ENCODE results near the gene LY6G6F. TPM values are rescaled to one million over a fixed set of nuclear protein-coding genes. Genes with fewer than 3 reads are reported as not detected.
A peak's percentile ranks its signal among the peaks of the same experiment; 100 is the strongest.

Gene LY6G6F
- total and polyA plus RNA-seq, 10 of the 15 experiments (the other 5 are each of a cell fraction or from before 2014, with no cell fraction given): not detected

DNA sequence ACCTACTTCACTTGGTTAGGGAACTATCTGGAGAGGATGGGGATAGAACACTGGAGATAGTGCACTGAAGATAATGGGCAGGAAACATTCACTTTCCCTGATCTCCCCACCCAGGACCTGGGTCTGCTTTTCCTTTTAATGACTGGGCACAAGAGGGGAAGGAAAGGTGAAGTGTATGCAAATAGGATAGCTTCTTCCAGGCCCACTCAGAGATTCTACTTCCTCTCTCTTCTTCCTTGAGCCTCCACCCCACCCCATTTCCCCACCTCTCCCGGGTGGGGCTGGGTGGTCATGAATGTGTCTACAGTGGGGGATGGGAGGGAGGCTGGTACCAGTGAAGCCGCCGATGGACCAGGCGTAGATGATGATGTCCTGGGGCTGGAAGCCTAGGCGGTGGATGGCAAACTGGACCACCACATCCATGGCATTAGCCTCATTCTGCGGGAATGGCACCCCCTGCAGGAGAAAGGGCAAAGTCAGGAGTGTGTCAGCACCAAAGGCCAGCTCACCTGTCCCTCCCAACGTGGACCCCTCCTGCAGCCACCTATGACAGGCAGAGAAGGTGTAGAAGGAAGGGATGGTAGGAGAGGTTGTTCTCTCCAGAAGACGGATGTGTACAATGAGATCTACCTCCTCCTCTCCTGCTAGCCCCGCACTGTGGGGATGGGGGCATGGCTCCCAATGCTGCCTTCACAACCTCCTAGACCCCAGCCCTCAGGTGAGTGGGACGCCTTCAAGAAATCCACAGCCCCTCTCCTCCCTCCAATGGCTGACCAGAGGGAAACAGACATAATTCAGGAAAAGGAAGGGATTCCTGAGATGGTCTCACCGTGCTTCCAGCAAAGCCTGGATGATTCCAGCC, 17.2 kb upstream of the LY6G6F start:
- 78% methylated on average over 10 of the region's 11 CpGs for WGBS (ENCODE audit: insufficient coverage, insufficient replicate concordance, low lambda C conversion rate, missing lambda C conversion rate)
- no peak overlapping the region for H3K9ac ChIP-seq (ENCODE audit: control insufficient read depth, insufficient read depth, low read length)

More for the DNA sequence above, 17.2 kb upstream of the LY6G6F start:
- no peaks in the 10 kb centered on the region for H3K27me3 ChIP-seq (replicated peaks in 1 of 2; ENCODE audit: control insufficient read depth in 2 of 2, insufficient read depth in 2 of 2, low read length in 1 of 2)
- H4K20me1 ChIP-seq (ENCODE audit: control insufficient read depth, insufficient read depth): no peaks in the 10 kb centered on the region
- ChIA-PET CTCF (interaction anchor here (0.7 to 2.3 kb wide), 3 partner anchors 14 to 138 kb away, joined by 4 to 7 read pairs (median 5); no protein-coding TSS in a partner anchor), RAD21 (ENCODE audit: unreplicated experiment) (interaction anchor here (1.1 kb wide), 1 partner anchor 67 kb away, joined by 3 read pairs; no protein-coding TSS in a partner anchor), POLR2A (no interaction called here), SMC1A (ENCODE audit: uncharacterized antibody, unreplicated experiment) (no interaction called here)
- no peak overlapping the region for H3K4me2 ChIP-seq (ENCODE audit: control insufficient read depth, insufficient read depth)
- H3K27ac ChIP-seq (ENCODE audit: control insufficient read depth, insufficient read depth): no peak overlapping the region
- H2AFZ ChIP-seq (ENCODE audit: control insufficient read depth, low read depth, low read length): no peak overlapping the region
- DNase-seq (ENCODE audit: low read depth, low spot score): no peak
- H3K4me1 ChIP-seq (ENCODE audit: control insufficient read depth, insufficient read depth, low read length): no peaks in the 10 kb centered on the region
- intact Hi-C loops (cut with micrococcal nuclease; ENCODE audit: unreplicated experiment): no loop called here
- no peaks in the 10 kb centered on the region for H3K79me2 ChIP-seq (ENCODE audit: control insufficient read depth, insufficient read depth, low read length)
- peaks cover 12 to 38% of the 10 kb centered on the region in 2 experiments; a peak in 3 of 4 replicates for H3K36me3 ChIP-seq (ENCODE audit: control insufficient read depth in 2 of 2, insufficient read depth in 2 of 2, low read length in 1 of 2)
- H3K4me3 ChIP-seq: no peak overlapping the region
- H3K9me3 ChIP-seq (replicated peaks; ENCODE audit: control insufficient read depth, insufficient read depth, low read length): no peaks in the 10 kb centered on the region
- TF ChIP-seq TCF3 (IDR thresholded peaks at IDR 0.05; ENCODE audit: borderline replicate concordance, insufficient read depth, low read depth, low read length) (no peak), BACH1 (IDR thresholded peaks at IDR 0.05; ENCODE audit: borderline replicate concordance) (no peak), NKRF (conservative IDR thresholded peaks at IDR 0.05) (no peak), ZBTB33 (IDR thresholded peaks at IDR 0.05) (no peak), KAT2A (conservative IDR thresholded peaks at IDR 0.05; ENCODE audit: control insufficient read depth, low read depth, low read length) (no peak), RAD21 (IDR thresholded peaks at IDR 0.05; ENCODE audit: insufficient read depth, low read depth, low read length) (peak; percentile 26; the same call in 1 of the 2 replicates), NFYB (IDR thresholded peaks at IDR 0.05; ENCODE audit: insufficient read depth, low read depth, low read length) (no peak), CTCF (IDR thresholded peaks at IDR 0.05 in 2 of 3, conservative IDR thresholded peaks at IDR 0.05 in 1 of 3; ENCODE audit: control insufficient read depth in 2 of 3, extremely low read depth in 1 of 3, insufficient read depth in 1 of 3, low read depth in 3 of 3, low read length in 3 of 3) (peak; percentile 21 to 39 (median 34); a peak in 3 of 6 replicates), YY1 (IDR thresholded peaks at IDR 0.05; ENCODE audit: low read depth, low read length) (no peak), MTA2 (IDR thresholded peaks at IDR 0.05; ENCODE audit: low read depth) (no peak)
- TF ChIP-seq, protein P1, sequence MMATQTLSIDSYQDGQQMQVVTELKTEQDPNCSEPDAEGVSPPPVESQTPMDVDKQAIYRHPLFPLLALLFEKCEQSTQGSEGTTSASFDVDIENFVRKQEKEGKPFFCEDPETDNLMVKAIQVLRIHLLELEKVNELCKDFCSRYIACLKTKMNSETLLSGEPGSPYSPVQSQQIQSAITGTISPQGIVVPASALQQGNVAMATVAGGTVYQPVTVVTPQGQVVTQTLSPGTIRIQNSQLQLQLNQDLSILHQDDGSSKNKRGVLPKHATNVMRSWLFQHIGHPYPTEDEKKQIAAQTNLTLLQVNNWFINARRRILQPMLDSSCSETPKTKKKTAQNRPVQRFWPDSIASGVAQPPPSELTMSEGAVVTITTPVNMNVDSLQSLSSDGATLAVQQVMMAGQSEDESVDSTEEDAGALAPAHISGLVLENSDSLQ (IDR thresholded peaks at IDR 0.05): no peak
- FAIRE-seq: no peak
- in situ Hi-C loops (cut with MboI): no loop called here
- BruUV-seq (replicated peaks): no TSS peak
- peak; percentile 62 for ATAC-seq

Measured in GM12878 (cell line).